GM23338 (cell line): ENCODE data around the gene ZNF397. TPM values are rescaled to one million over a fixed set of nuclear protein-coding genes. Genes with fewer than 3 reads are reported as not detected.

Source experiments
- ATAC-seq: fragments of 200-7000 bp; cut with Tn5 transposase; 3 replicates; pipeline ENCODE4 v1.9.1; 2020
- DNase-seq: peaks from one replicate; pipeline ENCODE4 v3.0.0-alpha.2; 2015; ENCODE audit warnings: low spot score
- H2AFZ ChIP-seq: fragments of 200-600 bp; sonication (generic); 2 replicates; pipeline ENCODE4 v1.8.0; 2016; ENCODE audit warnings: antibody characterized with exemption, mild to moderate bottlenecking, moderate library complexity
- H3F3A ChIP-seq: fragments of 200-600 bp; sonication (generic); replicated peaks from 2 replicates; pipeline ENCODE4 v1.8.0; 2017; ENCODE audit warnings: antibody characterized with exemption, mixed run types, low read depth
- H3K27ac ChIP-seq: fragments of 200-600 bp; sonication (generic); 2 replicates; pipeline ENCODE4 v1.6.1; 2016; ENCODE audit warnings: low read depth
- H3K27me3 ChIP-seq: fragments of 200-600 bp; sonication (generic); 2 replicates; pipeline ENCODE4 v1.8.0; 2016; ENCODE audit warnings: mild to moderate bottlenecking, mixed run types, moderate library complexity; ENCODE audit not compliant: insufficient read depth
- H3K36me3 ChIP-seq: fragments of 200-600 bp; sonication (generic); 2 replicates; pipeline ENCODE4 v1.8.0; 2016; ENCODE audit warnings: mild to moderate bottlenecking; ENCODE audit not compliant: insufficient read depth
- H3K4me1 ChIP-seq: fragments of 200-600 bp; sonication (generic); 2 replicates; pipeline ENCODE4 v1.8.0; 2016; ENCODE audit warnings: mild to moderate bottlenecking, moderate library complexity; ENCODE audit not compliant: insufficient read depth
- H3K4me2 ChIP-seq: fragments of 200-600 bp; sonication (generic); 2 replicates; pipeline ENCODE4 v1.7.1; 2017; ENCODE audit warnings: mixed run types
- H3K4me3 ChIP-seq: fragments of 200-600 bp; sonication (generic); 2 replicates; pipeline ENCODE4 v1.6.1; 2016; ENCODE audit warnings: mixed run types
- H3K79me2 ChIP-seq: fragments of 200-600 bp; sonication (generic); replicated peaks from 2 replicates; pipeline ENCODE4 v1.8.0; 2017; ENCODE audit warnings: mild to moderate bottlenecking; ENCODE audit not compliant: insufficient read depth
- H3K9me2 ChIP-seq: fragments of 200-600 bp; sonication (generic); 2 replicates; pipeline ENCODE4 v1.8.0; 2017; ENCODE audit not compliant: insufficient read depth
- H4K20me1 ChIP-seq: fragments of 200-600 bp; sonication (generic); replicated peaks from 2 replicates; pipeline ENCODE4 v1.8.0; 2017; ENCODE audit warnings: mild to moderate bottlenecking; ENCODE audit not compliant: insufficient read depth
- H3K27ac Mint-ChIP-seq: 2 replicates; pipeline ENCODE4 v1.8.0; 2020; ENCODE audit warnings: inconsistent platforms, mild to moderate bottlenecking, moderate library complexity, mixed read lengths
- H3K27me3 Mint-ChIP-seq: 3 replicates; pipeline ENCODE4 v1.8.0; 2022; ENCODE audit warnings: low read depth, mild to moderate bottlenecking, moderate library complexity, mixed read lengths, inconsistent platforms; ENCODE audit not compliant: insufficient read depth, poor library complexity
- H3K36me3 Mint-ChIP-seq: 3 replicates; pipeline ENCODE4 v1.8.0; 2021; ENCODE audit warnings: low read depth, mild to moderate bottlenecking, inconsistent platforms, moderate library complexity, mixed read lengths
- H3K4me1 Mint-ChIP-seq: 3 replicates; pipeline ENCODE4 v1.8.0; 2020; ENCODE audit warnings: mild to moderate bottlenecking, inconsistent platforms, mixed read lengths
- H3K4me3 Mint-ChIP-seq: 3 replicates; pipeline ENCODE4 v1.8.0; 2021; ENCODE audit warnings: moderate library complexity, mild to moderate bottlenecking, inconsistent platforms, mixed read lengths
- H3K9me3 Mint-ChIP-seq: 3 replicates; pipeline ENCODE4 v1.8.0; 2020; ENCODE audit warnings: moderate library complexity, mild to moderate bottlenecking, inconsistent platforms, mixed read lengths
- CREB1 ChIP-seq: fragments of 250-450 bp; sonication (Bioruptor Pico); IDR thresholded peaks from 2 replicates; pipeline ENCODE4 v1.5.0; 2020; ENCODE audit warnings: low read depth, mild to moderate bottlenecking, moderate library complexity
- CTCF ChIP-seq, 2 experiments: fragments of 200-600 bp in 1 of 2; sonication (generic) in 1 of 2; conservative IDR thresholded peaks; 2 replicates each; pipeline versions ENCODE4 v1.5.1 to v1.6.1; 2016 to 2017; ENCODE audit warnings: antibody characterized with exemption in 2 of 2, low read depth in 2 of 2, mild to moderate bottlenecking in 2 of 2, moderate library complexity in 1 of 2
- ETS1 ChIP-seq: IDR thresholded peaks from 2 replicates; pipeline ENCODE4 v1.6.1; 2016; ENCODE audit warnings: antibody characterized with exemption
- EZH2 ChIP-seq: fragments of 200-600 bp; sonication (generic); IDR thresholded peaks from one replicate; pipeline ENCODE4 v1.8.0; 2017; ENCODE audit warnings: antibody characterized with exemption, mild to moderate bottlenecking, low read depth; ENCODE audit not compliant: unreplicated experiment
- EZH2phosphoT487 ChIP-seq: fragments of 200-600 bp; sonication (generic); IDR thresholded peaks from one replicate; pipeline ENCODE4 v1.8.1; 2018; ENCODE audit warnings: antibody characterized with exemption; ENCODE audit not compliant: unreplicated experiment
- JUNB ChIP-seq: IDR thresholded peaks from one replicate; pipeline ENCODE4 v1.6.1; 2016; ENCODE audit warnings: antibody characterized with exemption; ENCODE audit not compliant: unreplicated experiment
- NANOG ChIP-seq: IDR thresholded peaks from 2 replicates; pipeline ENCODE4 v1.6.1; 2016; ENCODE audit warnings: antibody characterized with exemption, borderline replicate concordance
- POLR2AphosphoS5 ChIP-seq: IDR thresholded peaks from 2 replicates; pipeline ENCODE4 v1.6.1; 2016; ENCODE audit warnings: antibody characterized with exemption, low read depth
- REST ChIP-seq: IDR thresholded peaks from one replicate; pipeline ENCODE4 v1.6.1; 2018; ENCODE audit warnings: antibody characterized with exemption; ENCODE audit not compliant: unreplicated experiment
- STAT1 ChIP-seq: IDR thresholded peaks from one replicate; pipeline ENCODE4 v1.6.1; 2016; ENCODE audit warnings: antibody characterized with exemption; ENCODE audit not compliant: unreplicated experiment
- ZNF114 ChIP-seq: fragments of 250-450 bp; sonication (Bioruptor Pico); IDR thresholded peaks from 2 replicates; pipeline ENCODE4 v1.5.0; 2020; ENCODE audit warnings: mild to moderate bottlenecking, moderate library complexity
- ZNF331 ChIP-seq: fragments of 250-450 bp; sonication (Bioruptor Pico); IDR thresholded peaks from 2 replicates; pipeline ENCODE4 v1.5.0; 2020; ENCODE audit warnings: low read depth, mild to moderate bottlenecking, moderate library complexity
- polyA plus RNA-seq: library from polyadenylated mRNA; unstranded; fragments of >200 nt; fragmentation: Nextera tagmentation; extraction: Ambion mirVana; gene quantifications from 2 replicates; pipeline ENCODE4 v1.2.1, GENCODE V29; 2016
- total RNA-seq: library from RNA; depleted of rRNA; stranded (reverse); fragments of >200 nt; shearing (Covaris generic); gene quantifications from 2 replicates; pipeline ENCODE4 v1.2.3, GENCODE V29; 2014

The ZNF397 gene
- total and polyA plus RNA-seq, 2 experiments from 2014 or later: 19.1 to 48.6 TPM

GRCh38 chr18:35223797-35224196 lies 17.0 kb upstream of the ZNF397 start:
- H3K4me3 ChIP-seq: no peak overlapping the region
- no peaks in the 10 kb centered on the region for H4K20me1 ChIP-seq
- Mint-ChIP-seq H3K4me3 (no peak overlapping the region), H3K27ac (no peak overlapping the region), H3K4me1 (no peaks in the 10 kb centered on the region), H3K9me3 (no peaks in the 10 kb centered on the region), H3K27me3 (no peaks in the 10 kb centered on the region), H3K36me3 (no peaks in the 10 kb centered on the region)
- ATAC-seq: no peak
- no peaks in the 10 kb centered on the region; the same call in 1 of the 2 replicates for H3K4me1 ChIP-seq
- H3K27ac ChIP-seq: no peak overlapping the region
- H2AFZ ChIP-seq: no peak overlapping the region
- TF ChIP-seq ZNF331 (CRISPR knock-in tag) (no peak), ZNF114 (no peak), EZH2phosphoT487 (no peak), REST (no peak), CREB1 (CRISPR knock-in tag) (no peak), EZH2 (no peak), JUNB (no peak)
- DNase-seq: no peak
- no peak overlapping the region for H3K4me2 ChIP-seq
- no peaks in the 10 kb centered on the region for H3F3A ChIP-seq
- H3K79me2 ChIP-seq: no peaks in the 10 kb centered on the region
- H3K36me3 ChIP-seq: no peaks in the 10 kb centered on the region
- no peaks in the 10 kb centered on the region for H3K27me3 ChIP-seq
- no peaks in the 10 kb centered on the region for H3K9me2 ChIP-seq

GRCh38 chr18:35227254-35227653 lies 13.6 kb upstream of the ZNF397 start:
- Histone ChIP-seq H3K4me2 (no peak overlapping the region), H3K79me2 (no peaks in the 10 kb centered on the region), H3K27me3 (no peaks in the 10 kb centered on the region), H3F3A (no peaks in the 10 kb centered on the region), H3K4me3 (no peak overlapping the region), H3K9me2 (no peaks in the 10 kb centered on the region), H3K36me3 (no peaks in the 10 kb centered on the region), H3K4me1 (no peaks in the 10 kb centered on the region; the same call in 1 of the 2 replicates), H4K20me1 (no peaks in the 10 kb centered on the region), H2AFZ (peak overlapping the region; percentile 53), H3K27ac (no peak overlapping the region)
- H3K27ac Mint-ChIP-seq: no peak overlapping the region
- no peaks in the 10 kb centered on the region for H3K9me3 Mint-ChIP-seq
- DNase-seq: no peak
- H3K36me3 Mint-ChIP-seq: no peaks in the 10 kb centered on the region
- peaks cover 3% of the 10 kb centered on the region; the same call in 2 of the 3 replicates for H3K4me1 Mint-ChIP-seq
- H3K4me3 Mint-ChIP-seq: no peak overlapping the region
- no peaks in the 10 kb centered on the region for H3K27me3 Mint-ChIP-seq
- ATAC-seq: no peak
- no peak for TF ChIP-seq POLR2AphosphoS5
- TF ChIP-seq CREB1 (CRISPR knock-in tag): no peak
- TF ChIP-seq EZH2phosphoT487: no peak
- TF ChIP-seq JUNB: no peak
- TF ChIP-seq REST: no peak
- TF ChIP-seq ZNF331 (CRISPR knock-in tag): no peak
- no peak for TF ChIP-seq NANOG
- no peak for TF ChIP-seq ZNF114
- no peak for TF ChIP-seq CTCF (conservative IDR thresholded peaks at IDR 0.05; ENCODE audit: low read depth in 2 of 2)
- no peak for TF ChIP-seq ETS1
- TF ChIP-seq EZH2: no peak
- TF ChIP-seq STAT1: no peak
